Endometrium (tissue), 2 donors: ENCODE data around the gene PET100.
A peak's percentile ranks its signal among the peaks of the same experiment; 100 is the strongest.

Source experiments
- FAIRE-seq: peaks from 2 replicates; lab custom pipeline; 2012; peaks lifted over from hg19 to GRCh38; lab: Jason Lieb, UNC
- donor health status: control.
- donor health status: control.

PET100 gene

DNA sequence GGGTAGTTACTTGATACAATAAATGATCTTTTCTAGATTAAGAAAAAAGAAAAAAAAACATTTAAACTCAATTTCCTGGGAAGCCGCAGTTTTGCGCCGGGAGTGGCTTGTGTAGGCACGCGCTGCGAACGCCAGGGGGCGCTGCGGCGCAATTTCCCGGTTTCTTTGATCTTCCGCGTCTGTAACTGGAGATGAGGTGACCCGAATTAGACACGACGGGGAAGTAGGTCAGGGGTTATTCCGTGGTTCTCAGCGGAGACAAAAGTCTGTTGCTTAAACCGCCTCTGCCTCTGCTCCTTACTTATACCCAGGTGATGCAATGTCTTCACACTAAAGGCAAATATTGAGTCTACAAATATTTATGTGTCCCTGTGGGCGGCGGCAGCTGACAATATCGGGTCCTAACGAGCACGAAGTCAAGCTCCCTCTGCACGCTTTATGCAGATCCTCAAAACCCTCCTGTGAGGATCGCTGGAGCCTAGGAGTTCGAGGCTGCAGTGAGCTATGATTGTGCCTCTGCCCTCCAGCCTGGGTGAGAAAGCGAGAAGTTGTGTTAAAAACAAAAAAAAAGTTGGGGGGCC, 22.6 kb downstream of the PET100 start:
- FAIRE-seq: peak; percentile 86

DNA sequence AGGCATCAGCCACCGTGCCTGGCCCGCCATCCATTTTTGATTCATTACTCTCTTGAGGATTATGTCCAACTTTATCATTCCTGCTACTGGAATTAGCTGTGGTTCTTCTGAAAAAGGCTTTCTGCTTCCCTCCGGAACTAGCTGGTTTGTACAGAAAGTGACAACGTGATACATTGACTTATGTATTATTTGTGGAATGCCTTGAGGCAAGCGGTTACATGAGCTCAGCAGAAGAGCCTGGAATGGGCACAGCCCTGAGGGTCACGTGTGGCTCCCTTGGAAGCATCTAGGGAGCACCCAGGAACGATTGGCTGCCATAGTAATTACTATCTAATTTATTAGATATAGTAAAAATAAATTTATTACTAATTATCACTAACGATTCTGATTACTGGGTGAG, 24.8 kb downstream of the PET100 start:
- no peak for FAIRE-seq

DNA sequence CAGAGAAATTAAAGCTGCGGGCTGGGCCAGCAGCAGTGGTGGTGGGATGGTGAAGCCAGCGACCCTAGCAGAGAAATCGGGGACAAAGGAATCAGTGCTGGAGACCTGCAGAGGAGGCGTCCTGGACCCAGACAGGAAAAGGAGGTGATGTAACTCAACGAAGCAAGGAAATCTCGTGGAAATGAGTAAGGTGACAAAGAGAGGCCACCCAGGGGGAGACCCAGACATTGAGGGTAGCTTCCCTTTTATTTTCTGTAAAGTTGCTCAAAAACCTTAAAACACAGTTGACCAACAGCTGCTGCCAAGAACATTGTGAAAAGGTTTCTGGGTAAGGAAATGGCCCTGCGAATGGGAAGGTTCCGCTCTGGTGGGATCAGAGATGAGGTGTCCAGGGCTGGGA, 26.0 kb downstream of the PET100 start:
- FAIRE-seq: no peak

DNA sequence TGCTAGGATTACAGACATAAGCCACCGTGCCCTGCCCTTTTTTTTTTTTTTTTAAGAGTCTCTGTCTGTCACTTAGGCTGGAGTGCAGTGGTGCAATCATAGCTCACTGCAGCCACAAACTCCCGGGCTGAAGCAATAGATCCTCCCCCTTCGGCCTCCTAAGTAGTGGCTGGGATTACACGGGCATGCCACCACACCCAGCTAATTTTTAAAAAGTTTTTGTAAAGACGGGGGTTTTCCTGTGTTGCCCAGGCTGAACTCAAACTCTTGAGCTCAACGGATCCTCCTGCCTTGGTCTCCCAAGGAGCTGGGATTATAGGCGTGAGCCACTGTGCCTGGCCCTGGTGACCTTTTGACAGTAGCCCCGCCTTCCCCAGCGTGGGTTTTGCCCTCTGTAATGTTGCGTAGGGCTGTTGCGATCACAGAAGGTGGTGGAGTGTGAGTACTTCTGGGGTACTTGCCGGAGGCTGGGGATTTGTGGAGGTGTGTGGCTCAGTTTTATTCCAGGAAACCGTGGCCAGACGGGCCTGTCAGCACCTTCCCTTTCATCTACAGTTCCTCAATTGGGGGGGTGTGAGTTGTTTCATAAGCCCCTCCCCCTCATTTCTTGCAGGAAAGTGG, 27.6 kb downstream of the PET100 start:
- no peak for FAIRE-seq

DNA sequence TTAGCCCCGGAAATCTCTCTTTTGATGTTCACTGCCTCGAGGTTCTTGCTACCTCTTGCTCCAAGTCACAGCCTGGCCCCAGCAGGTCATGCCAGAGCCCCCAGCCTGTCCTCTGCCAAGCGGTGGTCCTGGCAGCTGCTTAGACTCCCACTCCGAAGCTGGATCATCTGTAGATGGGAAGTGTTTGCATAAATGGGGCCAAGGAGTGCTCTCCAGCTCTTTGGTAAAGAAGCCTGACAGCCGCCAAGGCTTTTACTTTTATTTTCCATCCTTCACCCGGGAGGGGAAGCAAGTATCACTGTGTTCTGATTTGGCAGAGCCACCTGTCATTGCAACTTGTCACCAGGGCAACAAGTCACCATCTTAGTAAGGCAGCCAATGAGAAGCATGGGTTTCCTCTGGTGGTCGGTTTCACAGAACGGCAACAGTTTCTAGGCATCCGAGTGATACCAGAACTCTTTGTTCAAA, 28.7 kb downstream of the PET100 start:
- no peak for FAIRE-seq

DNA sequence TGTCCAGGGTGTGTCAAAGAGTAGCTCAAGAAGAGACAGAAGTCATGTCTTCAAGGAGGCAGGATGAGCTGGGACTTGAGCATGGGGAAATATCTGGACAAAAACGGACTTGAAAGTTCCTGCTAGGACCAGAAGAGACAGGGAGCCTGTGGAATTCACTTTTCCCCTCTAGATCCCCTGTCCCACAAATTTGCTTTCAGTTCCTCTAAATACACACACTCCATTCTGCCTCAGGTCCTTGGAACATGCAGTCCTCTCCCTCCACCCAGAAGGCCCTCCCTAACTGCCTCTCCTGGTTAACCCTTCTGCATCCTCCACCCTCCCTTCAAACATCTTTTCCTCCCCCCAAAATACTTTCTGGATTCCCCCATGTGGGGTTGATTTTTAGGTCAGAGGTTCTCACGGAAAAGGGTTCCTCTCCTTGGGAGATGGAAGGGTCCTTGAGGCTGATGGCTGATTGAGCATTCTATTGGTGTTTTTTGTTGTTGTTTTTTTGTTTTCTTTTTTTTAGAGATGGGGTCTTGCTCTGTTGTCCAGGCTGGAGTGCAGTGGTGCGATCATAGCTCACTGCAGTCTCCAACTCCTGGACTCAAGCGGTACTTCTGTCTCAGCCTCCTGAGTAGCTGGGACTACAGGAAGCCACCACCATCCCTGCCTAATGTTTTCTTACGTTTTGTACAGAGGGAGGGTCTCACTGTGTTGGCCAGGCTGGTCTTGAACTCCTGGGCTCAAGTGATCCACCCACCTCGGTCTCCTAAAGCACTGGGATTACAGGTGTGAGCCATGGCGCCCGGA, 32.3 kb downstream of the PET100 start:
- FAIRE-seq: no peak

DNA sequence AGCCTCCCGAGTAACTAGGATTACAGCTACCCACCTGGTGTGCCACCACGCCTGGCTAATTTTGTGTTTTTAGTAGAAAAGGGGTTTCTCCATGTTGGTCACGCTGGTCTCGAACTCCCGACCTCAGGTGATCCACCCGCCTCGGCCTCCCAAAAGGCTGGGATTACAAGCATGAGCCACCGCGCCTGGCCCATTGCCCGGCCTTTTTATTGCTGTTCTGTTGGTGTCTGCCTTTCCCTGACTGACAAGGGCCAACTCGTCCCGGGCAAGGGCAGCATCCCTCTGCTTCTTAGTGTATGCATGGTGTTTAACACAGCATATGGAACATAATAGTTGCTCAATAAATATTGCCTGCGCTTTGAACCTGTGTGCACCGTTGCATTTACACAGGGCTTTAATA, 33.1 kb downstream of the PET100 start:
- no peak for FAIRE-seq

DNA sequence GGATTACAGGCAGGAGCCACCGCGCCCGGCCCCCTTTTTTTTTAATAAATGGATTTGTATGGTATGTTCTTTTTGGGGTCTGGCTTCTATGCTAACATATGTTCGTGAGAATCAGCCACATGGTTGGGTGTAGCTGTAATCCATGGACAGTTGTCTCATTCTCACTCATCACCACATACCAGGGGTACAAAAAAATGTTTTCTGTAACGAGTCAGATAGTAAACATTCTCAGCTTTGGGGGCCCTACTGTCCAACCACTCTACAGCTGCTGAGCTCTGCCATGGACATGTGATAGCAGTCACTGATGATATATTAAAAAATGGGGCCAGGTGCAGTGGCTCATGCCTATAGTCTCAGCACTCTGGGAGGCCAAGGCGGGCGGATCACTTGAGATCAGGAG, 34.1 kb downstream of the PET100 start:
- FAIRE-seq: no peak

DNA sequence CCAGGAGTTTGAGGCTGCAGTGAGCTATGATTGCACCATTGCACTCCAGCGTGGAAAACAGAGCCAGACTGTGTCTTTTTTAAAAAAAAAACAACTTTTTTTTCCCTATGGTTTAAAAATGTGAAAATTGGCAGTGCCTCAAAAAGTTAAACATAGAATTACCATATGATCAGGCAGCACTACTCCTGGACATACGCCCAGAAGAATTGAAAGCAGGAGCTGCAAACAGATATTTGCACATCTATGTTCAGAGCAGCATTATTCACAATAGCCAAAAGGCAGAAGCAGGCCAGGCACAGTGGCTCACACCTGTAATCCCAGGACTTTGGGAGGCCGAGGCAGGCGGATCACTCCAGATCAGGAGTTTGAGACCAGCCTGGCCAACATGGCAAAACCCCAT, 35.5 kb downstream of the PET100 start:
- no peak for FAIRE-seq

DNA sequence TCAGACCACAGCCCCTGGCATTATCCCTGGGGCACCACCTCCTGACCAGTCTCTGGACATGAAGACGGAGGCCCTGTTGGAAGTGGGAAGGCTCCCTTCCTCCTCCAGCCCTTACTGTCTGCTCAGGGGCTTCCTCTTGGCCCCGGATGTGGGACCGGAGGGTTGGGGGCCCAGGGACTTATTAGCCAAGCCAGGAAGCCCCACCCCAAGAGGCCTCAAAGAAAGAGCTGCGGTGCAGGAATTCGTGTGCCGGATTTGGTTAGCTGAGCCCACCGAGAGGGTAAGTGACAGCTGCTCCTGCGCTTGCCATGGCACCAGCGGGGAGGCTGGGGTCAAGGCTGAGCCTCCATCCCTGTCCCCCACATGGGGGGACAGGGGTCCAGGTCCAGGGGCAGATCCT, 39.2 kb downstream of the PET100 start, which contains the start of gene RETN:
Gene RETN (plus strand): TSS at position 208 of the 400 bp plus-strand sequence. CDS start 278 bp downstream, outside the sequence.
- no peak for FAIRE-seq

DNA sequence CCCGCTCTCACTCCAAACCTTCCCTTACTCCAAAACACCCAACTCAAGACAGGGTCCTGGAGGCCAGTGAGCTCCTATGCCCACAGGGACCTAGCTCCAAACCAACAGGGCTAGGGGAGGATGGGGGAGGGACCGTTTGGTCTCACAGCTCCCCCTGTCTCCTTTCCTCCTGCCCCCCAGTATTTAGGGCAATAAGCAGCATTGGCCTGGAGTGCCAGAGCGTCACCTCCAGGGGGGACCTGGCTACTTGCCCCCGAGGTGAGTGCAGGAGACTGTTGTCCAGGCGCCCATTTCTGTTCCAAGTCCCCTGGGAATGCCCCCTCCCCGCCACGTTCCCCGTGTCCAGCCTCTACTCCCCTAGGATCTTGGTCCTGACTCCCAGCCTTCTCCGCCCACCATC, 40.0 kb downstream of the PET100 start:
- FAIRE-seq: no peak

DNA sequence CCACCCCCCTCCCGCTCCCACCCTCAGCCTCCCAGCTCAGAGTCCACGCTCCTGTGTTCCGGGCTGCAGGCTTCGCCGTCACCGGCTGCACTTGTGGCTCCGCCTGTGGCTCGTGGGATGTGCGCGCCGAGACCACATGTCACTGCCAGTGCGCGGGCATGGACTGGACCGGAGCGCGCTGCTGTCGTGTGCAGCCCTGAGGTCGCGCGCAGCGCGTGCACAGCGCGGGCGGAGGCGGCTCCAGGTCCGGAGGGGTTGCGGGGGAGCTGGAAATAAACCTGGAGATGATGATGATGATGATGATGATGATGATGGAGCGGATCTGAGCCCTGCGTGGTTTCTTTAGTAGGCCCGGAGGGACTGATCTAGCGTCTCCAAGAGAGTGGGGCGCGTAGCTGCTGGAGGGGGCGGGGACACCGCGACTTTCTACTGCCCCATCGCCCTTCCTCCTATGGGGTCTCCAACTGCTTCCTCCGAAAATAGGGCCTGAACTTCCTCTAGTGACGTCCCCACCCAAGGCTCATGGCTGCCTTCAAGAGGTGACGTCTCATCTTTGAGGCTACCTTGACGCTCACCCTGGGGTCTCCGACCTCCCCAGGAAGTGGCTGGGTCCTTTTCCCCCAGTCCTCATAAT, 40.7 kb downstream of the PET100 start:
- no peak for FAIRE-seq

DNA sequence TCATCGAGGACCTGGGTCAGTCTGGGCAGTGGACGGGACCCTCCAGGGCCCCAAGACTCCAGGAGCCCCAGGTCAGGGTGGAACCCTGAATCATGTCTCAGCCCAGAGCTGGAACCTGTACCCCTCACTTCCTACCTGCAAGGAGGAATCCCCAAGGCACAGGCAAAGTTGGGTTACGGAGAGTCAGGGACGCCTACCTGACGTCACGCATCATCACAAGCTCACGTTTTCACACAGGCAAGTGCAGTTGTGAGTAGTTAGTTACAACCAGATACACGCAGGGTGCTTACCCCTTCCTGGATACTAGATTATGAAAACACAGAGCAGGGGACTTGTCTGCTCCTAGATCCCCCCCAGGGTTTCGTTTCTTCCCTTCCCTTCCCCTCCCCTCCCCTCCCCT, 41.2 kb downstream of the PET100 start:
- FAIRE-seq: no peak

DNA sequence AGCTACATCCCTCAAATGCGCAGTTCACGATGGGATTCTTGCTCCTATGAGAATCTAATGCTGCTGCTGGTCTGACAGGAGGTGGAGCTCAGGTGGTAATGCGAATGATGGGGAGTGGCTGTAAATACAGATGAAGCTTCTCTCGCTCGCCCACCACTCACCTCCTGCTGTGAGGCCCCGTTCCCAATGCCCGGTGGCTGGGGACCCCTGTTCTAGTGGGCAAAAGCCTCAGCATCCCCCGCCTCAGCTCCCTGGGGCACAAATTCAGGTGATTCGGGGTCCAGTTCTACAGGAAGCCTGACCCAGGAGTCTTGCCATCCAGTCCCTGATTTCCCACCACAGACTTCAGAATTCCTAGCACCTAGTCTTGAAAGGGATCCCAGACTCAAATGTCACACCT, 42.9 kb downstream of the PET100 start:
- no peak for FAIRE-seq

DNA sequence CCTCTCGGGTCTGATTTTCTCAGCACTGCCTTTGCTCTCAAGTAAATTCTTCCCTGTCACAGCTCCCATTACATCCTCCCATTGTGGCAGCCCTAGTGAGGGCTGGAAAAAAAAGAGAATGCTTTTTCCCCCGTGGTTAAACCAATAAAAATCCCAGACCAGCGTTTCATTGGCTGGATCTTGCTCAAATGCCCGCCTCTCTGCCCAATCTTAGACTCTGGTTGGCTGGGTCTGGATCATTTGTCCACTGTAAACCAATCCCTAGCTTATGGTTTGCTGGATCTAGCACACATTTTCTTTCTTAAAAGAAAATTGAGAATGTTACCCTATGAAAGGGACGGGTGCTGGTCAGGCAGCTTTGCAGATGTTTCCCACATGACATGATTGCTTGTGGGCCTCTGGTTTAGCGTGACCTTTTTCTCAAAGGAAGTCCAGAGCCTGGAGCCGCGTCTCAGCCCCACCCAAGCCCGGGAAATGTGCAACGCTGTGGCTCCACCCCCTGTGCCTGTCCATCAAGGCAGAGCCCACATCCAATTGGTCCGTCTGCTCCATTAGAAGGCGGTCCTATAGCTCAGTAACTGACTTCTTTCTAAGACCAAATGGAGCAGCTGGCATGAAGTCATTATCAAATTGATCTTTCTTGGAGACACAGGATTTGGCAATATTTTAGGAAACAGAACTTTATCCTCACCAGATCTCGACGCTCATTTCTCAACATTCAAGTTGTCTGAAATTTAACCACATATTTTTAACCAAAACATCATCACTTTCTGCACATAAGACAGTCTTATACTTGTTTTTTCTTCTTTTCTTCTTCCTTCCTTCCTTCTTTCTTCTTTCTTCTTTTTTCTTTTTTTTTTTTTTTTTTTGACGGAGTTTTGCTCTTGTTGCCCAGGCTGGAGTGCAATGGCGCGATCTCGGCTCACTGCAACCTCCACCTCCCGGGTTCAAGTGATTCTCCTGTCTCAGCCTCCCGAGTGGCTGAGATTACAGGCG, 44.7 kb downstream of the PET100 start:
- no peak for FAIRE-seq

DNA sequence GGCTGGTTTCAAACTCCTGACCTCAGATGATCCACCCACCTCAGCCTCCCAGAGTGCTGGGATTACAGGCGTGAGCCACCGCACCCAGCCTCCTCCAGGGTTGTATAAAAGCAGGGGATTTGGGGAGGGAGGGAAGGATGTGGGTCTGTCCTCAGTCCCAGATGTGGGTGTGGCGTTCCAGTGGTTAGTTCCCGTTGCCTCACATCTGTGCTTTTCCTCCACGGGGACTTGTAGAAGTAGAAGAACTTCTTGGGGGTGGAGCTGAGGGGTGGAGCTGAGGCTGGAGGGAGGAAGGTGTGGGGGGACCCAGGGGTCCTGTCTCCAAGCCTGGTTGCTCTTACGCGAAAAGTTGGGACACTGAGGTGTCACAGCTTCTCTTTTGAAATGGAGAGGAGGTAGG, 46.8 kb downstream of the PET100 start:
- no peak for FAIRE-seq

DNA sequence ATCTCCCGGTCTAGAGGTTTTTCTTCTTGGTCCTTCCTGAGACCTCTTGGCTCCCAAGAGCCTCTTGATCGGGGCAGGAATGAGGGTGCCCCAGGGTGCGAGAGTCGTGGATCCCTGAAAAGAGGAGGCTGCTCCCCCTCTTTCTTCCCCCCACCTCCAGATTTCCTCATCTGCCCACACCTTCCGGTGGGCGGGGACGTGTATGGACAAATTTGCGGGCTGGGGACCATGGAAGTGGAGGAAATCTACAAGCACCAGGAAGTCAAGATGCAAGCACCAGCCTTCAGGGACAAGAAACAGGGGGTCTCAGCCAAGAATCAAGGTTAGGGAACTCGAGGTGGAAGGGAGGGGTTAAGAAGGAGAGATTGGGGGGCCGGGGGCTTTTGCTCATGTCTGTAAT, 47.3 kb downstream of the PET100 start, which contains the start of gene MCEMP1:
Gene MCEMP1 (plus strand): TSS at position 237 of the 400 bp plus-strand sequence. CDS start 31 bp downstream, at position 268.
- FAIRE-seq: no peak

DNA sequence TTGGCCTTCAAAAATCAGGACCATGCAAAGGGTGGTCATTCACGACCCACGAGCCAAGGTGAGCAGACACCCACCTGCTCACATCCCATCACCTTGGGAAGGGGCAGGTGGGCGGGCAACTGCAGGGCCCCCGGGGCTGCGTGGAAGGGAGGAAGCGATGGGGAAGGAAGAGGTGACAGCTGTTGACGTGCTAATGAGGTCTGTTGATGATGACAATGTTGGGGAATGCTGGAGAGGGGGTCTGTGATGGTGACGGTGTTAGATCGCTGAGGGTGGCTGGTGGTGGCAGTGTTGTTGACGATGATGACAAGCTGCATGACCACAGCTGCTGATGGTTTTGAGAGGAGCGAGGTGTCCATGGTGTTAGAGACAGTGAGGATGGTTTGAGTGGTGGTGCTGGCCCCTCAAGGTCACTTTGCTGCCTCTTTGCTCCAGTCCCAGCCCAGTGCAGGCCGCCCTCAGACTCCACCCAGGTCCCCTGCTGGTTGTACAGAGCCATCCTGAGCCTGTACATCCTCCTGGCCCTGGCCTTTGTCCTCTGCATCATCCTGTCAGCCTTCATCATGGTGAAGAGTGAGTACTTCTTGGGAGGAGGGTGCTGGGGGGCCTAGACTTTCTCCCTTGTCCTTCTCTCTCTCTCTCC, 48.2 kb downstream of the PET100 start:
- FAIRE-seq: no peak

DNA sequence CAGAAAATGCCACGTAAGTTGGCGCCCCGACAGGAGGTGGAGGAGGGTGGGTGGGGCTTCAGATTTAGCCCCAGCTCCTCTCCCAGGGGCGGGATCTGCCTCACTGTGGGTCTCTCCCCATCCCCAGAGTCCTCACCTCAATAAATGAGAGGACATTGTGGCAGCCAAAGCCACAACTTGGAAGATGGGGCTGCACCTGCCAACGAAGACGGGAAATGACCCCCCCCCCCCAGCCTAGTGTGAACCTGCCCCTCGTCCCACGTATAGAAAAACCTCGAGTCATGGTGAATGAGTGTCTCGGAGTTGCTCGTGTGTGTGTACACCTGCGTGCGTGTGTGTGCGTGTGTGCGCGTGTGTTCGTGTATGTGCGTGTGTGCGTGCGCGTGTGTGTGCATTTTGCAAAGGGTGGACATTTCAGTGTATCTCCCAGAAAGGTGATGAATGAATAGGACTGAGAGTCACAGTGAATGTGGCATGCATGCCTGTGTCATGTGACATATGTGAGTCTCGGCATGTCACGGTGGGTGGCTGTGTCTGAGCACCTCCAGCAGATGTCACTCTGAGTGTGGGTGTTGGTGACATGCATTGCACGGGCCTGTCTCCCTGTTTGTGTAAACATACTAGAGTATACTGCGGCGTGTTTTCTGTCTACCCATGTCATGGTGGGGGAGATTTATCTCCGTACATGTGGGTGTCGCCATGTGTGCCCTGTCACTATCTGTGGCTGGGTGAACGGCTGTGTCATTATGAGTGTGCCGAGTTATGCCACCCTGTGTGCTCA, 49.6 kb downstream of the PET100 start:
- FAIRE-seq: no peak
